ENCODE results near the gene SPRED3. TPM values are rescaled to one million over a fixed set of nuclear protein-coding genes. Genes with fewer than 3 reads are reported as not detected.

Gene SPRED3
- total RNA-seq, 4 donors from 2014 or later: 0.46 to 0.83 (median 0.59) TPM

DNA sequence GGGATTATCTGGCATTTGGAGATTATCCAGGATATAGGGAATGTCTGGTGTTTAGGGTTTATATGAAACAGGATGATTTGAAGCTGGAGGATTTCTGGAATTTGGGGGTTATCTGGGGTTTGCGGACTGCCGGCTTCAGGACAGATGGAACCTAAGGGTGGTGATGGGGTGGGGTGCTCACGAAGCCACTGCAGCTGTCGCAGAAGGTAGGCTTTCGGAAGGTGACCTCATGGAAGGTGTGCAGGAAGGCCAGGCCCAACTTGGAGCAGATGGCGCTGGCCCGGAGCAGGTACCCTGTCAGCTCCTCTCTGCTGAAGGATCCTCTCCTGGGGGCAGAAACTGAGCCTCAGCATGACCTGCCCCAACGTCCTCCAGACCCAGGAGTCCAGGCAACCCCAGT, 24.0 kb downstream of the SPRED3 start:
- intact Hi-C loops (cut with DNase I): no loop called here
- Histone ChIP-seq H3K27ac (replicated peaks in 1 of 4) (no peak overlapping the region), H3K36me3 (peaks cover 0 to 16% (median under 1%) of the 10 kb centered on the region in 4 donors), H3K27me3 (peaks cover 0 to 35% (median 4%) of the 10 kb centered on the region in 4 donors), H3K9me3 (no peaks in the 10 kb centered on the region), H3K4me1 (peaks cover 1 to 2% (median 2%) of the 10 kb centered on the region in 4 donors), H3K4me3 (no peak overlapping the region)
- TF ChIP-seq EP300 (IDR thresholded peaks at IDR 0.05) (no peak), POLR2A (IDR thresholded peaks at IDR 0.05; ENCODE audit: low read depth) (no peak), POLR2AphosphoS5 (IDR thresholded peaks at IDR 0.05) (no peak)
- TF ChIP-seq, protein P1, sequence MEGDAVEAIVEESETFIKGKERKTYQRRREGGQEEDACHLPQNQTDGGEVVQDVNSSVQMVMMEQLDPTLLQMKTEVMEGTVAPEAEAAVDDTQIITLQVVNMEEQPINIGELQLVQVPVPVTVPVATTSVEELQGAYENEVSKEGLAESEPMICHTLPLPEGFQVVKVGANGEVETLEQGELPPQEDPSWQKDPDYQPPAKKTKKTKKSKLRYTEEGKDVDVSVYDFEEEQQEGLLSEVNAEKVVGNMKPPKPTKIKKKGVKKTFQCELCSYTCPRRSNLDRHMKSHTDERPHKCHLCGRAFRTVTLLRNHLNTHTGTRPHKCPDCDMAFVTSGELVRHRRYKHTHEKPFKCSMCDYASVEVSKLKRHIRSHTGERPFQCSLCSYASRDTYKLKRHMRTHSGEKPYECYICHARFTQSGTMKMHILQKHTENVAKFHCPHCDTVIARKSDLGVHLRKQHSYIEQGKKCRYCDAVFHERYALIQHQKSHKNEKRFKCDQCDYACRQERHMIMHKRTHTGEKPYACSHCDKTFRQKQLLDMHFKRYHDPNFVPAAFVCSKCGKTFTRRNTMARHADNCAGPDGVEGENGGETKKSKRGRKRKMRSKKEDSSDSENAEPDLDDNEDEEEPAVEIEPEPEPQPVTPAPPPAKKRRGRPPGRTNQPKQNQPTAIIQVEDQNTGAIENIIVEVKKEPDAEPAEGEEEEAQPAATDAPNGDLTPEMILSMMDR (IDR thresholded peaks at IDR 0.05): no peak
- DNase-seq (ENCODE audit: extremely low spot score): no peak
- WGBS: 96% methylated on average over 8 of the region's 8 CpGs

DNA sequence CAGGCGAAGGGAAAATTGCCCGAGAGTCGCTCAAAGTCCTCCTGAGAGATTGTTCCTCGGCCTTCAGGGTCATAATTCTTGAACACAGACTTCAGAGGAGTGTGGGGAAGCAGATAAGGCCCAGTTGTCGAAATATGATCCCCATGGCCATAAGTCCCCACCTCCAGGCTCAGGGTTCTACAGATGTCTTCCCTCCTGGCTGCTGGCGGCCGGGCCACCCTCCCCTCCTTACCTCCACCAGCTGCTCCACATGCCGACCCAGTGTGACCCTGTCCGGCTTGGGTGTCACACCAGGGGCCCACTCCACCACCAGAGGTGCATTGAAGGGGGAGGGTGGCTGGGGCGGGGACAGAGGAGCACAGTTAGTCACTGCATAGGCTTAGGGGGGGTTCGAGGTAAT, 24.5 kb downstream of the SPRED3 start:
- intact Hi-C loops (cut with DNase I): no loop called here
- H3K36me3 ChIP-seq: peaks cover 0 to 11% (median 0%) of the 10 kb centered on the region in 4 donors
- WGBS: 56% methylated on average over 10 of the region's 11 CpGs
- H3K4me1 ChIP-seq: peaks cover 6 to 7% (median 7%) of the 10 kb centered on the region in 4 donors
- no peak overlapping the region for H3K27ac ChIP-seq (replicated peaks in 1 of 4)
- TF ChIP-seq EP300 (IDR thresholded peaks at IDR 0.05) (no peak), POLR2AphosphoS5 (IDR thresholded peaks at IDR 0.05) (no peak), POLR2A (IDR thresholded peaks at IDR 0.05; ENCODE audit: low read depth) (no peak)
- TF ChIP-seq, protein P1 (IDR thresholded peaks at IDR 0.05): no peak
- peaks cover 0 to 40% (median 7%) of the 10 kb centered on the region in 4 donors for H3K27me3 ChIP-seq
- H3K4me3 ChIP-seq: no peak overlapping the region
- no peaks in the 10 kb centered on the region for H3K9me3 ChIP-seq
- DNase-seq (ENCODE audit: extremely low spot score): no peak

DNA sequence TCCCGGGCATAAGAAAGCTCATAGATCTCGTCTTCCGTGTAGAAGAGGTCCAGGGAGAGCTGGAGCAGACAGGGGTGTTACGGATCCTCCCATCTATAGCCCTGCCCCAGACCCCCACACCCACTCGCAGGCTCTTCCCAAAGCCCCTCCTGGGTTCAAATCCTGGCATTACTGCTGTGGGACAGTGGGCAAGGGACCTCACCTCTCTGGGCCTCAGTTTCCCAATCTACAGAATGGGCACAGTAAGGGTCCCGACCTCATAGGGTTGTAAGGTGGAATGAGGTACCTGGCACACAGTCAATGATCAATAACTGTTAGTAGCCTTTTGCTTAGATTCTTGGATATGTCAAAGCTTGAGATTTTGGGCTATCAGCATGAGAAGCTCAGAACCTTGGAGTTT, 24.9 kb downstream of the SPRED3 start:
- peaks cover 10 to 12% (median 11%) of the 10 kb centered on the region in 4 donors for H3K4me1 ChIP-seq
- TF ChIP-seq, protein P1 (IDR thresholded peaks at IDR 0.05): no peak
- 89% methylated on average over 1 of the region's 6 CpGs for whole genome bisulfite sequencing
- H3K9me3 ChIP-seq: no peaks in the 10 kb centered on the region
- no peak overlapping the region for H3K4me3 ChIP-seq
- peaks cover 0 to 7% (median 0%) of the 10 kb centered on the region in 4 donors for H3K36me3 ChIP-seq
- H3K27me3 ChIP-seq: peaks cover 0 to 44% (median 7%) of the 10 kb centered on the region in 4 donors
- intact Hi-C loops (cut with DNase I): no loop called here
- no peak overlapping the region for H3K27ac ChIP-seq (replicated peaks in 1 of 4)
- no peak for DNase-seq (ENCODE audit: extremely low spot score)

DNA sequence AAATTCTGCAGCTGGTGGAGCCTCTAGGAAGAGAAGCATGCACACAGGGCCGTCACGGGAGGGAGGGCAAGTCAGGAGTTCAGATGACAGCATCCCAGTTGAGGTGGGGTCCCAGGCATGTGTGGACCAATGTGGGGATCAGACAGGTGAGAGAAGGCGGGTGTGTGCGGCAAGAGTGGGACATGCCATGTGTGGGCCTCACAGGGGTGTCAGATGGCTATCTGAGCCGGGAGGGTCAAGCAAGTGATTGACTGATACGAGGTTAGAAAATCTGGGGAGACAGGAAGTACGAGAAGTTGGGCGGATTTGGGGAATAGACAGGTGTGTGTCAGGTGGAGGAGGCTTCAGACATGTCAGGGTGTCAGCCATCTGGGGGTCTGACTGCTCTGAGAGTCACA, 28.6 kb downstream of the SPRED3 start:
- no peak for DNase-seq (ENCODE audit: extremely low spot score)
- Histone ChIP-seq H3K4me3 (no peak overlapping the region), H3K27ac (replicated peaks in 1 of 4) (no peak overlapping the region), H3K36me3 (no peaks in the 10 kb centered on the region), H3K9me3 (no peaks in the 10 kb centered on the region), H3K4me1 (peaks cover 10 to 13% (median 12%) of the 10 kb centered on the region in 4 donors), H3K27me3 (peaks cover 0 to 76% (median 9%) of the 10 kb centered on the region in 4 donors)
- intact Hi-C loops (cut with DNase I): no loop called here
- WGBS: 77% methylated on average over 8 of the region's 8 CpGs
- TF ChIP-seq POLR2A (IDR thresholded peaks at IDR 0.05; ENCODE audit: low read depth) (no peak), EP300 (IDR thresholded peaks at IDR 0.05) (no peak), POLR2AphosphoS5 (IDR thresholded peaks at IDR 0.05) (no peak)
- TF ChIP-seq, protein P1 (IDR thresholded peaks at IDR 0.05): no peak

Measured in esophagus muscularis mucosa (tissue), 4 donors.